Measurements from ENCODE around the gene DYNLT1.
"Not testable (repeated sequence)": the region's sequence is repeated elsewhere in the genome, so short reads cannot be mapped to it uniquely, and the experiment has no call there.

The DYNLT1 gene

GRCh38 chr6:158644231-158645063 lies at the start of gene DYNLT1:
TSS of gene DYNLT1 (minus strand) at chr6:158644743. CDS start at chr6:158644708, 35 bp downstream.
- DNase-seq = peak; percentile 98

GRCh38 chr6:158688860-158689259 lies 44.3 kb upstream of the DYNLT1 start:
- DNase-seq = no peak

- no peak for DNase-seq
Observed at GRCh38 chr6:158687506-158687905, 43.0 kb upstream of the DYNLT1 start.

GRCh38 chr6:158686791-158687381 lies 42.3 kb upstream of the DYNLT1 start:
- no peak for DNase-seq

GRCh38 chr6:158686311-158686710 lies 41.8 kb upstream of the DYNLT1 start:
- DNase-seq = no peak

- no peak for DNase-seq
Observed at GRCh38 chr6:158684745-158685324, 40.3 kb upstream of the DYNLT1 start.

GRCh38 chr6:158684311-158684710 lies 39.8 kb upstream of the DYNLT1 start:
- DNase-seq = no peak

GRCh38 chr6:158680481-158680880 lies 35.9 kb upstream of the DYNLT1 start:
- no peak for DNase-seq

GRCh38 chr6:158680015-158680414 lies 35.5 kb upstream of the DYNLT1 start:
- DNase-seq = no peak

- no peak for DNase-seq
Observed at GRCh38 chr6:158677906-158678578, 33.5 kb upstream of the DYNLT1 start.

GRCh38 chr6:158677094-158677493 lies 32.6 kb upstream of the DYNLT1 start:
- DNase-seq = not testable (repeated sequence)

- no peak for DNase-seq
Observed at GRCh38 chr6:158674342-158675131, 30.0 kb upstream of the DYNLT1 start.

GRCh38 chr6:158672726-158673125 lies 28.2 kb upstream of the DYNLT1 start:
- no peak for DNase-seq

GRCh38 chr6:158672119-158672518 lies 27.6 kb upstream of the DYNLT1 start:
- DNase-seq = not testable (repeated sequence)

- no peak for DNase-seq
Observed at GRCh38 chr6:158669145-158670035, 24.8 kb upstream of the DYNLT1 start.

- no peak for DNase-seq
Observed at GRCh38 chr6:158668707-158669103, 24.2 kb upstream of the DYNLT1 start.

- DNase-seq = no peak
Observed at GRCh38 chr6:158667360-158667981, 22.9 kb upstream of the DYNLT1 start.

- no peak for DNase-seq
Observed at GRCh38 chr6:158666628-158667359, 22.3 kb upstream of the DYNLT1 start.

- no peak for DNase-seq
Observed at GRCh38 chr6:158665332-158665731, 20.8 kb upstream of the DYNLT1 start.

- DNase-seq = no peak
Observed at GRCh38 chr6:158663625-158664165, 19.2 kb upstream of the DYNLT1 start.
